HG02840 (cell line): Measurements from ENCODE around the gene BOLL.
"Not testable (repeated sequence)": the region's sequence is repeated elsewhere in the genome, so short reads cannot be mapped to it uniquely, and the experiment has no call there.

ENCODE experiments used
- ATAC-seq: cut with Tn5 transposase; IDR thresholded peaks from one replicate; pipeline ENCODE4 v1.9.1; 2021; ENCODE audit warnings: mild to moderate bottlenecking, moderate library complexity, moderate number of reproducible peaks; ENCODE audit not compliant: unreplicated experiment, low FRiP score

BOLL gene

GRCh38 chr2:197799068-197799467, 13.9 kb upstream of the BOLL start:
- ATAC-seq = no peak

GRCh38 chr2:197798187-197798586, 13.1 kb upstream of the BOLL start:
- ATAC-seq = no peak

GRCh38 chr2:197795277-197795676, 10.2 kb upstream of the BOLL start:
- no peak for ATAC-seq

GRCh38 chr2:197793456-197793855, 8.3 kb upstream of the BOLL start:
- no peak for ATAC-seq

- no peak for ATAC-seq
These were observed 1.1 kb upstream of the BOLL start for GRCh38 chr2:197786010-197786877.

GRCh38 chr2:197782126-197782525, 3.0 kb downstream of the BOLL start:
- no peak for ATAC-seq

- no peak for ATAC-seq
These were observed 5.9 kb downstream of the BOLL start for GRCh38 chr2:197779261-197779660.

- ATAC-seq = no peak
These were observed 7.2 kb downstream of the BOLL start for GRCh38 chr2:197777823-197778407.

GRCh38 chr2:197760293-197760657, 24.8 kb downstream of the BOLL start:
- ATAC-seq = no peak

- ATAC-seq = no peak
These were observed 25.4 kb downstream of the BOLL start for GRCh38 chr2:197759625-197760292.

- no peak for ATAC-seq
These were observed 26.1 kb downstream of the BOLL start for GRCh38 chr2:197759013-197759412.

GRCh38 chr2:197740200-197740599, 44.9 kb downstream of the BOLL start:
- ATAC-seq = no peak

GRCh38 chr2:197728555-197729544, 56.3 kb downstream of the BOLL start:
- ATAC-seq = not testable (repeated sequence)

- ATAC-seq = no peak
These were observed 58.1 kb downstream of the BOLL start for GRCh38 chr2:197727011-197727410.

- no peak for ATAC-seq
These were observed 67.3 kb downstream of the BOLL start for GRCh38 chr2:197717863-197718262.

- no peak for ATAC-seq
These were observed 71.8 kb downstream of the BOLL start for GRCh38 chr2:197713271-197713670.

GRCh38 chr2:197711578-197711977, 73.5 kb downstream of the BOLL start:
- ATAC-seq = no peak

- peak; percentile 56 for ATAC-seq
These were observed 74.6 kb downstream of the BOLL start for GRCh38 chr2:197710424-197711042.

GRCh38 chr2:197709140-197709539, 76.0 kb downstream of the BOLL start:
- not testable (repeated sequence) for ATAC-seq

GRCh38 chr2:197708331-197708730, 76.8 kb downstream of the BOLL start:
- ATAC-seq = no peak
